Stomach (tissue), 4 donors: ENCODE data around the gene LRFN3.

Source experiments
- EP300 ChIP-seq: sonication (generic); formaldehyde crosslinking; IDR thresholded peaks from one replicate; pipeline ENCODE4 v1.6.1; 2017; ENCODE audit warnings: antibody characterized with exemption
- POLR2A ChIP-seq, 4 donors: fragments of 450-650 bp; IDR thresholded peaks; one replicate each; pipeline ENCODE4 v1.6.1; 2016; ENCODE audit warnings: antibody characterized with exemption in 4 of 4, control low read depth in 2 of 4, mild to moderate bottlenecking in 1 of 4, moderate library complexity in 1 of 4
- POLR2AphosphoS5 ChIP-seq, 3 donors: sonication (generic); formaldehyde crosslinking; IDR thresholded peaks; one replicate each; pipeline ENCODE4 v1.6.1; 2016; ENCODE audit warnings: antibody characterized with exemption in 3 of 3
- TF ChIP-seq, protein P1 (sequence below), 7 experiments: fragments of 450-650 bp in 4 of 7; fragments of 200-600 bp in 3 of 7; sonication (generic) in 3 of 7; IDR thresholded peaks; one replicate each; pipeline ENCODE4 v1.5.1; 2016 to 2019; ENCODE audit warnings: antibody characterized with exemption in 7 of 7, control low read depth in 2 of 7, mild to moderate bottlenecking in 1 of 7

DNA sequence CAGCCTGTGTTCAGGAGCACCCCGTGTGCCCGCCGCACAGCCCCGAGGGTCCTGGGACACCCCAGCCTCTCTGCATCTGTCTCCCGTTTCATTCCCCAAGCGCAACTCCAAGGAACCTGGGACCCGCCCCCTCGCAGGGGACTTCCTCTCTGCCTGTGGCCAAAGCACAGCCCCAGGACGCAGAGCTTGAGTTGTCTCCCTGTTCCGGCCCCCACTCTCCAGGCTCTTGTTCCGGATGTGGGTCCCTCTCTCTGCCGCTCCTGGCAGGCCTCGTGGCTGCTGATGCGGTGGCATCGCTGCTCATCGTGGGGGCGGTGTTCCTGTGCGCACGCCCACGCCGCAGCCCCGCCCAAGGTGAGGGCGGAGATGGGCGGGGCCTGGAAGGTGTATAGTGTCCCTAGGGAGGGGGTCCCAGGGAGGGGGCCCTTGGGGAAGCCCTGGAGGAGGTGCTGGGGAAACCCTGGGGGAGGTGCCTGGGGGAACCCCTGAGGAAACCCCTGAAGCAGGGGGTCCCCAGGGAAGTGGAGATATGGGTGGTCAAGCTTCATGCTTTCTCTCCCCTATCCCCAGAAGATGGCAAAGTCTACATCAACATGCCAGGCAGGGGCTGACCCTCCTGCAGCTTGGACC is 32.5 kb upstream of the LRFN3 start:
- TF ChIP-seq, protein P1, sequence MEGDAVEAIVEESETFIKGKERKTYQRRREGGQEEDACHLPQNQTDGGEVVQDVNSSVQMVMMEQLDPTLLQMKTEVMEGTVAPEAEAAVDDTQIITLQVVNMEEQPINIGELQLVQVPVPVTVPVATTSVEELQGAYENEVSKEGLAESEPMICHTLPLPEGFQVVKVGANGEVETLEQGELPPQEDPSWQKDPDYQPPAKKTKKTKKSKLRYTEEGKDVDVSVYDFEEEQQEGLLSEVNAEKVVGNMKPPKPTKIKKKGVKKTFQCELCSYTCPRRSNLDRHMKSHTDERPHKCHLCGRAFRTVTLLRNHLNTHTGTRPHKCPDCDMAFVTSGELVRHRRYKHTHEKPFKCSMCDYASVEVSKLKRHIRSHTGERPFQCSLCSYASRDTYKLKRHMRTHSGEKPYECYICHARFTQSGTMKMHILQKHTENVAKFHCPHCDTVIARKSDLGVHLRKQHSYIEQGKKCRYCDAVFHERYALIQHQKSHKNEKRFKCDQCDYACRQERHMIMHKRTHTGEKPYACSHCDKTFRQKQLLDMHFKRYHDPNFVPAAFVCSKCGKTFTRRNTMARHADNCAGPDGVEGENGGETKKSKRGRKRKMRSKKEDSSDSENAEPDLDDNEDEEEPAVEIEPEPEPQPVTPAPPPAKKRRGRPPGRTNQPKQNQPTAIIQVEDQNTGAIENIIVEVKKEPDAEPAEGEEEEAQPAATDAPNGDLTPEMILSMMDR (IDR thresholded peaks at IDR 0.05), result no peak
- no peak for TF ChIP-seq POLR2A (IDR thresholded peaks at IDR 0.05)
- peak; percentile 37 to 66 (median 64) for TF ChIP-seq POLR2AphosphoS5 (IDR thresholded peaks at IDR 0.05)
- no peak for TF ChIP-seq EP300
